ENCODE results near the gene MSTO1. TPM values are rescaled to one million over a fixed set of nuclear protein-coding genes. Genes with fewer than 3 reads are reported as not detected.

MSTO1 gene
- total RNA-seq, 3 donors from 2014 or later = 9.6 to 44.2 (median 35.4) TPM

Other genes starting within 250 kb of the MSTO1 start
- gene ASH1L, start 47.4 kb upstream of the MSTO1 start, total RNA-seq = 100 to 1,000 TPM in 1 of 3 donors, 10 to 100 TPM in 2; 83.2 to 103 (median 85.6) TPM
- 100 to 1,000 TPM; 107 to 156 (median 155) TPM for gene YY1AP1, start 78.6 kb downstream of the MSTO1 start, total RNA-seq
- gene DAP3, start 78.9 kb downstream of the MSTO1 start, total RNA-seq = 100 to 1,000 TPM; 143 to 195 (median 168) TPM
- 10 to 100 TPM; 33.3 to 56.4 (median 56.1) TPM for gene GON4L, start 247.0 kb downstream of the MSTO1 start, total RNA-seq
- gene SYT11, start 249.3 kb downstream of the MSTO1 start, total RNA-seq = 1 to 10 TPM; 4.5 to 8.2 (median 5.0) TPM